GM12878 (cell line): Measurements from ENCODE around the gene GRIFIN. TPM values are rescaled to one million over a fixed set of nuclear protein-coding genes. Genes with fewer than 3 reads are reported as not detected.

ENCODE experiments used
- ATAC-seq: fragments of 200-7000 bp; cut with Tn5 transposase; 3 replicates; pipeline ENCODE4 v1.9.1; 2020; ENCODE audit warnings: mild to moderate bottlenecking, moderate library complexity
- BruUV-seq: library from RNA; stranded (reverse); fragments of 400-500 nt; replicated peaks from 2 replicates; lab custom pipeline; 2021; lab: Mats Ljungman, UMichigan
- CTCF ChIA-PET: fragments of 300-600 bp; sonication (Branson Sonifier 250); formaldehyde crosslinking; extraction: SDS; loops from one replicate; lab custom pipeline; 2021; ENCODE audit warnings: inconsistent platforms; lab: Yijun Ruan, JAX
- POLR2A ChIA-PET: fragments of 350-600 bp; formaldehyde crosslinking; extraction: SDS; loops from one replicate; lab custom pipeline; 2021; ENCODE audit warnings: inconsistent platforms; lab: Charles Lee
- RAD21 ChIA-PET: fragments of 300-600 bp; sonication (Branson Sonifier 250); formaldehyde crosslinking; loops from one replicate; lab custom pipeline; 2023; ENCODE audit warnings: antibody characterized with exemption; ENCODE audit not compliant: unreplicated experiment; lab: Charles Lee
- SMC1A ChIA-PET: fragments of 300-600 bp; sonication (Branson Sonifier 250); formaldehyde crosslinking; loops from one replicate; lab custom pipeline; 2023; ENCODE audit not compliant: unreplicated experiment, uncharacterized antibody; lab: Charles Lee
- DNase-seq: peaks from one replicate; pipeline ENCODE4 v3.0.0-alpha.2; 2011; ENCODE audit warnings: low read depth, low spot score
- FAIRE-seq: peaks from 3 replicates; lab custom pipeline; 2011; peaks lifted over from hg19 to GRCh38; lab: Jason Lieb, UNC
- H2AFZ ChIP-seq: 2 replicates; pipeline ENCODE4 v1.6.0; 2011; ENCODE audit warnings: low read depth, low read length, control low read depth; ENCODE audit not compliant: control insufficient read depth
- H3K27ac ChIP-seq: 2 replicates; pipeline ENCODE4 v1.5.1; 2011; ENCODE audit warnings: control low read depth; ENCODE audit not compliant: control insufficient read depth, insufficient read depth
- H3K27me3 ChIP-seq, 2 experiments: replicated peaks in 1 of 2; 2 replicates each; pipeline versions ENCODE4 v1.6.0 to v1.6.1; 2011; ENCODE audit warnings: low read length in 1 of 2; ENCODE audit not compliant: control insufficient read depth in 2 of 2, insufficient read depth in 2 of 2
- H3K36me3 ChIP-seq, 2 experiments: 2 replicates each; pipeline ENCODE4 v1.5.1; 2011; ENCODE audit warnings: low read length in 1 of 2; ENCODE audit not compliant: control insufficient read depth in 2 of 2, insufficient read depth in 2 of 2
- H3K4me1 ChIP-seq: 2 replicates; pipeline ENCODE4 v1.6.1; 2011; ENCODE audit warnings: mild to moderate bottlenecking, low read length, moderate library complexity, mixed read lengths; ENCODE audit not compliant: control insufficient read depth, insufficient read depth
- H3K4me2 ChIP-seq: 2 replicates; pipeline ENCODE4 v1.6.0; 2011; ENCODE audit warnings: control low read depth; ENCODE audit not compliant: control insufficient read depth, insufficient read depth
- H3K4me3 ChIP-seq: fragments of 200-600 bp; sonication (generic); 2 replicates; pipeline ENCODE4 v1.5.1; 2016
- H3K79me2 ChIP-seq: 2 replicates; pipeline ENCODE4 v1.6.0; 2011; ENCODE audit warnings: low read length; ENCODE audit not compliant: control insufficient read depth, insufficient read depth
- H3K9ac ChIP-seq: 2 replicates; pipeline ENCODE4 v1.8.0; 2011; ENCODE audit warnings: low read length, control low read depth, mixed read lengths; ENCODE audit not compliant: control insufficient read depth, insufficient read depth
- H3K9me3 ChIP-seq: replicated peaks from 3 replicates; pipeline ENCODE4 v1.5.1; 2011; ENCODE audit warnings: mild to moderate bottlenecking, low read length; ENCODE audit not compliant: control insufficient read depth, insufficient read depth
- H4K20me1 ChIP-seq: 2 replicates; pipeline ENCODE4 v1.6.0; 2011; ENCODE audit not compliant: control insufficient read depth, insufficient read depth
- ESRRA ChIP-seq: IDR thresholded peaks from 2 replicates; pipeline ENCODE4 v1.6.1; 2012; ENCODE audit warnings: mild to moderate bottlenecking, low read length, improper control_type of control experiment
- IRF4 ChIP-seq: IDR thresholded peaks from 2 replicates; pipeline ENCODE4 v1.6.1; 2011; ENCODE audit warnings: low read depth, low read length
- MEF2A ChIP-seq: IDR thresholded peaks from 2 replicates; pipeline ENCODE4 v1.6.1; 2011; ENCODE audit warnings: low read depth, mild to moderate bottlenecking, low read length, moderate library complexity; ENCODE audit not compliant: insufficient read depth
- MTA2 ChIP-seq: fragments of 450-650 bp; IDR thresholded peaks from 2 replicates; pipeline ENCODE4 v1.6.1; 2016; ENCODE audit warnings: low read depth, mild to moderate bottlenecking, moderate library complexity
- NBN ChIP-seq: fragments of 450-650 bp; IDR thresholded peaks from 2 replicates; pipeline ENCODE4 v1.6.1; 2016
- POLR2AphosphoS5 ChIP-seq: IDR thresholded peaks from 2 replicates; pipeline ENCODE4 v1.6.1; 2011; ENCODE audit warnings: mild to moderate bottlenecking, low read length, inconsistent platforms
- RUNX3 ChIP-seq: IDR thresholded peaks from 2 replicates; pipeline ENCODE4 v1.6.1; 2012; ENCODE audit warnings: low read length, inconsistent platforms
- WGBS: methylation state at CpG from one replicate; pipeline ENCODE4 v1.1.6; 2016; ENCODE audit warnings: low lambda C conversion rate; ENCODE audit not compliant: insufficient replicate concordance, insufficient coverage; ENCODE audit errors: missing lambda C conversion rate; 5-methylcytosine and 5-hydroxymethylcytosine counted together
- in situ Hi-C: fragments of 300-500 bp; cut with MboI; formaldehyde crosslinking; loops from 9 replicates; pipeline ENCODE4 v1.14.3; 2018; ENCODE audit warnings: mixed read lengths
- intact Hi-C: fragments of 100-400 bp; cut with micrococcal nuclease; formaldehyde crosslinking; loops from one replicate; pipeline ENCODE4 v1.14.2; 2022; ENCODE audit not compliant: unreplicated experiment
- polyA plus RNA-seq, 11 experiments: library from polyadenylated mRNA; depleted of rRNA in 4 of 11; unstranded in 6 of 11; stranded (reverse) in 5 of 11; fragments of >200 nt; fragmentation: Nextera tagmentation in 4 of 11; fragmentation: Illumina TruSeq in 1 of 11; extraction: Ambion mirVana in 4 of 11; extraction: Trizol in 1 of 11; gene quantifications; 1 replicate in 1 of 11; 2 replicates in 10 of 11; pipeline versions ENCODE4 v1.2.1 to v1.2.3, GENCODE V29; 2011 to 2016; ENCODE audit warnings: inconsistent platforms in 2 of 11, missing spikeins in 2 of 11, low read depth in 1 of 11
- total RNA-seq, 4 experiments: library from RNA; depleted of rRNA in 3 of 4; stranded (reverse); fragments of >200 nt in 3 of 4; fragmentation: Illumina TruSeq in 1 of 4; extraction: Trizol in 1 of 4; gene quantifications; 2 replicates each; pipeline versions ENCODE4 v1.2.1 to v1.2.3, GENCODE V29; 2013 to 2021
- TF ChIP-seq, protein P1 (sequence below): fragments of 450-650 bp; formaldehyde crosslinking; IDR thresholded peaks from 2 replicates; pipeline ENCODE4 v1.4.0; 2022; ENCODE audit warnings: mild to moderate bottlenecking, moderate library complexity
- TF ChIP-seq, protein P2 (sequence below): IDR thresholded peaks from 2 replicates; pipeline ENCODE4 v1.6.1; 2011; ENCODE audit warnings: low read depth, low read length, improper control_type of control experiment, borderline replicate concordance

Gene GRIFIN
- total and polyA plus RNA-seq, 10 of the 15 experiments (the other 5 are each of a cell fraction or from before 2014, with no cell fraction given): not detected

DNA sequence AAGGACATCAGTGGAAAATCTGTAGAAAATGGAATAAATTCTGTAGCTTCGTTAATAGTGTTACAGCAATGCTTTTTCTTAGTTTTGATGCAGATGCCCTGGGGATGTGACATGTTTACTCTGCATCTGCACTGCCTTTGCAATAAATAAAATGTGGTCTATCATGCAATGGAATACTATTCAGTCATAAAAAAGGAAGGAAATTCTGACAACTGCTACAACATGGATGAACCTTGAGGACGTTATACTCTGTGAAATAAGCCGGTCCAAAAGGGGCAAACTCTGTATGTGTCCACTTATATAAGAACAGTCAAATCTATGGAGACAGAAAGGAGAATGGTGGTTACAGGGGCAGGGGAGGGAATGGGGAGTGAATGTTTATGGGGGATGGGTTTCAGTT, 13.5 kb downstream of the GRIFIN start:
- Histone ChIP-seq H3K36me3 (no peaks in the 10 kb centered on the region), H3K27ac (no peak overlapping the region), H3K27me3 (no peaks in the 10 kb centered on the region), H2AFZ (no peak overlapping the region), H3K4me2 (no peak overlapping the region), H3K4me3 (no peak overlapping the region), H4K20me1 (no peaks in the 10 kb centered on the region), H3K9ac (no peak overlapping the region), H3K9me3 (no peaks in the 10 kb centered on the region; the same call in 2 of the 3 replicates), H3K79me2 (no peaks in the 10 kb centered on the region), H3K4me1 (no peaks in the 10 kb centered on the region)
- BruUV-seq: no TSS peak
- TF ChIP-seq, protein P1, sequence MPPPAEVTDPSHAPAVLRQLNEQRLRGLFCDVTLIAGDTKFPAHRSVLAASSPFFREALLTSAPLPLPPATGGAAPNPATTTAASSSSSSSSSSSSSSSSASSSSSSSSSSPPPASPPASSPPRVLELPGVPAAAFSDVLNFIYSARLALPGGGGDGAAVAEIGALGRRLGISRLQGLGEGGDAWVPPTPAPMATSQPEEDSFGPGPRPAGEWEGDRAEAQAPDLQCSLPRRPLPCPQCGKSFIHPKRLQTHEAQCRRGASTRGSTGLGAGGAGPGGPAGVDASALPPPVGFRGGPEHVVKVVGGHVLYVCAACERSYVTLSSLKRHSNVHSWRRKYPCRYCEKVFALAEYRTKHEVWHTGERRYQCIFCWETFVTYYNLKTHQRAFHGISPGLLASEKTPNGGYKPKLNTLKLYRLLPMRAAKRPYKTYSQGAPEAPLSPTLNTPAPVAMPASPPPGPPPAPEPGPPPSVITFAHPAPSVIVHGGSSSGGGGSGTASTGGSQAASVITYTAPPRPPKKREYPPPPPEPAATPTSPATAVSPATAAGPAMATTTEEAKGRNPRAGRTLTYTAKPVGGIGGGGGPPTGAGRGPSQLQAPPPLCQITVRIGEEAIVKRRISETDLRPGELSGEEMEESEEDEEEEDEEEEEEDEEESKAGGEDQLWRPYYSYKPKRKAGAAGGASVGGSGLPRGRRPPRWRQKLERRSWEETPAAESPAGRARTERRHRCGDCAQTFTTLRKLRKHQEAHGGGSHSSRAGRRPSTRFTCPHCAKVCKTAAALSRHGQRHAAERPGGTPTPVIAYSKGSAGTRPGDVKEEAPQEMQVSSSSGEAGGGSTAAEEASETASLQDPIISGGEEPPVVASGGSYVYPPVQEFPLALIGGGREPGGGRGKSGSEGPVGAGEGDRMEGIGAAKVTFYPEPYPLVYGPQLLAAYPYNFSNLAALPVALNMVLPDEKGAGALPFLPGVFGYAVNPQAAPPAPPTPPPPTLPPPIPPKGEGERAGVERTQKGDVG (CRISPR knock-in tag): no peak
- TF ChIP-seq RUNX3 (no peak), IRF4 (no peak), NBN (no peak), ESRRA (no peak), MTA2 (no peak), MEF2A (no peak), POLR2AphosphoS5 (no peak)
- TF ChIP-seq, protein P2, sequence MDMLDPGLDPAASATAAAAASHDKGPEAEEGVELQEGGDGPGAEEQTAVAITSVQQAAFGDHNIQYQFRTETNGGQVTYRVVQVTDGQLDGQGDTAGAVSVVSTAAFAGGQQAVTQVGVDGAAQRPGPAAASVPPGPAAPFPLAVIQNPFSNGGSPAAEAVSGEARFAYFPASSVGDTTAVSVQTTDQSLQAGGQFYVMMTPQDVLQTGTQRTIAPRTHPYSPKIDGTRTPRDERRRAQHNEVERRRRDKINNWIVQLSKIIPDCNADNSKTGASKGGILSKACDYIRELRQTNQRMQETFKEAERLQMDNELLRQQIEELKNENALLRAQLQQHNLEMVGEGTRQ: no peak
- ChIA-PET POLR2A (no interaction called here), CTCF (no interaction called here), RAD21 (interaction anchor here (0.7 kb wide), 1 partner anchor 295 kb away, joined by 3 read pairs; no protein-coding TSS in a partner anchor), SMC1A (no interaction called here)
- DNase-seq (no peak), ATAC-seq (no peak), FAIRE-seq (no peak)
- in situ Hi-C loops (no loop called here), intact Hi-C loops (no loop called here)
- 70% methylated on average over 3 of the region's 3 CpGs for WGBS
